ENCODE results near the gene RNLS.

RNLS gene

DNA sequence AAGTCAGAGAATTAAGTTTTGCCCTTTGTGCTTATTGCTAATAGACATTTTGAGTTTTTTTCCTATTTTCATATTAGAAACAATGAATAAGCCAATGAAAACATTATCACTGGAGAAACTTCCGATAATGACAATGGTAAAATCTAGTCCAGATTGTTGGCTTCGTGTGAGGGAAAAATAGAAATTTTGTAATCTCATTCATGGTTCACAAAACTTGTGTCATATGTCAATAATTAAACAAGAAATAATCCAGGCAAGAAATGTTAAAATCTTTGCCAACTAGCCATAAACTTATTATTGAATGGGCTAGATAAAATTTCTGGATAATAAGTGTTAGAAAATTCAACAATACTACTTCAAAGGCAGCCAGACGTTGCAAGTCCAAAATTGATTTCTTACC, 36.6 kb downstream of the RNLS start:
- no peak for DNase-seq

DNA sequence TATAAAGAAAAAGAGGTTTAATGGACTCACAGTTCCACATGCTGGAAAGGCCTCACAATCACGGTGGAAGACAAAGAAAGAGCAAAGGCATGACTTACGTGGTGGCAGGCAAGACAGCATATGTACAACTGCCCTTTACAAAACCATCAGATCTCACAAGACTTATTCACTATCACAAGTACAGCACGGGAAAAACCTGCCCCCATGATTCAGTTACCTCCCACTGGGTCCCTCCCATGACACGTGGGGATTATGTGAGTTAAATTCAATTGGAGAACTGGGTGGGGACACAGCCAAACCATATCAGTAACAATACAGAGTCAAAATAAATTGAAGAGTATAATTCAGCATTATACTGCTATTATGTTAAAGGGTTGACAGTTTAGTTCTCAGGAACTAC, 37.8 kb downstream of the RNLS start:
- no peak for DNase-seq

DNA sequence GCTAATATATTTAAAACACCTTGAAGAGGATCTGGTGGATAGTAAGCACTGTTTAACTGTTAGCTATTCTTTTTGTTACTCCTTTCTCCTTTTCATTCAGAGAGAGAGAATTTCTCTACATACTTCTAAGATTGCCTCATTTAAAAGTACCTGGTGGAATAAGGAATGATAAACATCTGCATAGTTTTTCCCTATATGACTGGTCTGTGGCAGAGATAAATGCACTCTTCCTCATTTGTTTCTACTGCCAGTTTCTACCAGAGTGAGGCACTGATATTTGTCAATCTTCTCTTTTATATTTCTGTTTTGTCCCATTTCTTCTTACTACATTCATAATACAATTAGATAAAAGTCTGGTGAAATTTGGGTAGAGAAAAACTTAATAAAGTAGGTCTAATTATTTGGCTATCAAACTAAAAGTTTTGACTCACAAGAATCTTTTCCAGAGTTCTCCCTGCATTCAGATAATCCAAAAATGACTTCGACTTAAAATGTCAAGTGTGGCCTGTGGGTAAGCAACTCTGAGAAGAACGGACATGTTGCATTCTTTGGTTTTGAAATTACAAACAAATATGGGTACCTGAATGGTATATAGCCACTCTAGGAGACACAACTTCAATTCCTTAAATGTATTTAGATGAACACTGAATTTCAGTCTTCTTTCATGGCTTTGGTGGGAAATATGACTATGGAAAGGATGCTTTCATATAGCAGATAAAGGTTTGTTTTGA, 38.8 kb downstream of the RNLS start:
- DNase-seq: no peak

DNA sequence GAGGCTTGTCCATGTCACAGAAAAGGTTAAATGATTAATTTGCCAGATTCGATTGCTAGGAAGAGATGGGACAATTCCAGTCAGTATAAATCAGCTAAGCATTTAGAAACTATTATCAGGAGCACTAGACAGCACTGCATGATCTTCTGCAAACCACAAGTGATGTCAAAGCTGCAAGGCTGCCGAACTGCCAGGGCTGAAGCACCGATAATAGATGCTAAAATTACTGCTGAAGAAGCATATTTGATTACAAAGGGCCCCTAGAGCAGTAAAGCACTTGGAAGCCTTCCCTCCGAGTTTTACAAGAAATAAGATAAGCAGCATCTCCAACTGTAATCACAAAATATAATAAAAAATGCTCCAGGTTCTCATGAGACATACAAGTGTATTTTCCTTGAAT, 40.6 kb downstream of the RNLS start:
- DNase-seq: no peak

DNA sequence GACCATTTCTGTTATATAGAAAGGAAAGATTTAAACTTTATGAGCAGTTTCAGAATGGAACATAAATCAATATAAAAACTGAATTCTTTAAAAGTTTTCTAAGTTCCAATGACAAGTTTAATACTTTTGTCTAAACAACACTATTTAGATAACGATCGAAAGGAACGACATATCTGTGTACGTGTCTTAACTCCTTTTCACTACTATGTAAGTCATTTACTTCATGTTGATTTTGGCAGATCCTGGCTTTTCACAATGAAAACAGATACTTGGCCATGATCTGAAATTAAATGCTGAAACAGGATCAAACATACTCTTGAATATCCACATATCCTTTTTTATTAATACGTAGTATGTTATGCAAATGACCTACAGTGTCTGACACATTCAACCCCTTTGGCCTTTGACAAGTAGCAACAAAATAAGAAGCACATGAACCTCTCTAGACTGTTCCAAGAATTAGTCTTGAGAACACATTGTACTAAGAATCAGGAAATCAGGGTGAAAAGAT, 41.9 kb downstream of the RNLS start:
- DNase-seq: no peak

DNA sequence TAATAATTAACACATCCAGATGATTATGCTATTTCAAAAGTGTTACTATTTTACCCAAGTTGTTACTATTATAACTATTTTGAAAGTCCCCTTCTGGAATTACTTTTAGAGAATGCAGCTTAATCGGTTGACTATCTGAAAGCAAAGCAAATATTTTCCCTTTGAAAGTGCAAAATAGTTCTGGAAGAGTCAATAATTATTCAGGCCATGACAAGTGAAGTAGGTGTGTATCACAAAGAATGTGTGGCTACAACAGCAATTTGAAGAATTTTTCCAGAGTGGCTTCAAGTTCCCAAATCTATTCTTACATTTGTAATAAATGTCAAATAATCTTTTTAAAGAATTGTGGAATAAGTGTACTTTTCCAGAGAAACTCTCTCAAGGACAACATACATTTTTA, 42.8 kb downstream of the RNLS start:
- DNase-seq: no peak

DNA sequence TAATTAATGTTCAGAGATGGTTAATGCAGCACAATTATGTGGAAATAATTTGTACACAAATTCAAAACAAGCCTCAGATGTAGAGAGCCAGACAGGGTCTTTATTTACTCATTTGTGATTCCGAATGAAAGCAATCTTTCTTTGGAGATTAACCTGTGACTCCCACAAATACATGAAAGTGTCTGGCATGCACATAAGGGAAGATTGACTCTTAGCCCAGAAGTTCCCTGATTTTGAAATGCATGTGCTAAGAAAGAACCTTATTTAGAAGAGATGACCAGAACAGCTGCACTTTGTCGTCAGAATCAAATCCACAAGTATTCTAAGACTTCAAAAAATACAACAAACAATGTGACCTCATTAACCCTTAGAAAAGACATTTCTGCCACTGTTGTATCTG, 45.1 kb downstream of the RNLS start:
- DNase-seq: no peak

DNA sequence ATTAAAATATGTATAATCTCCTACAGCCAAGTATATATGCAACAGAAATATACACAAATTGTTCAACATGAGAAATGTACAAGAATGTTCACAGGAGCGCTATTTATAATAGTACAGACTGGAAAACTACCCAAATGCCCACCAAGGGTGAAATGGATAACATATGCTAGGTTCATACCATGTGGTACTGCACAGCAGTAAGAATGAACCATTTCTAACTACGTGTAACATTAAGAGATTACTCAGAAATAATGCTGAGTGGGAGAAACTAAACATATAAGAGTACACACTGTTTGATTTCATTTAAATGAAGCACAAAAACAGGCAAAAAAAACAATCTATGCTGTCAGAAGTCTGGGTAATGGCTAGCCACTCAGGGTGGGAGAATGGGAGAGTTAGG, 45.8 kb downstream of the RNLS start:
- no peak for DNase-seq

DNA sequence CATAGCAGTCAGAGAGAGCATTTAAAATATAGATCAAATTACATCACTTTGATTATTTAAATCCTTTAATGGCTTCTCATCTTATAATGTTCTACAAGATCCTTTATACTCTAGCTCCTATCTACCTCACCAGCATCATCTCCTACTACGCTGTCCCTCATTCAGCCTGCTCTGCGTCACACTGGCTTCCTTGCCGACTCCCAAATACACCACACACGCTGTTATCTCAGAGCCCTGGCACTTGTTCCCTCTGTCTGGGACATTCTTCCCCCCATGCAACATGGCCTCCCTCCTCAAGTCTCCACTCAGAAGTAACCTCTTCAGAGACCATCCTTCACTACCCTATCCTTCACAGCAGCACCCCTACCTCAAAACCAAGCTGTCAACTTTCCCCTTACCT, 46.7 kb downstream of the RNLS start:
- DNase-seq: no peak

DNA sequence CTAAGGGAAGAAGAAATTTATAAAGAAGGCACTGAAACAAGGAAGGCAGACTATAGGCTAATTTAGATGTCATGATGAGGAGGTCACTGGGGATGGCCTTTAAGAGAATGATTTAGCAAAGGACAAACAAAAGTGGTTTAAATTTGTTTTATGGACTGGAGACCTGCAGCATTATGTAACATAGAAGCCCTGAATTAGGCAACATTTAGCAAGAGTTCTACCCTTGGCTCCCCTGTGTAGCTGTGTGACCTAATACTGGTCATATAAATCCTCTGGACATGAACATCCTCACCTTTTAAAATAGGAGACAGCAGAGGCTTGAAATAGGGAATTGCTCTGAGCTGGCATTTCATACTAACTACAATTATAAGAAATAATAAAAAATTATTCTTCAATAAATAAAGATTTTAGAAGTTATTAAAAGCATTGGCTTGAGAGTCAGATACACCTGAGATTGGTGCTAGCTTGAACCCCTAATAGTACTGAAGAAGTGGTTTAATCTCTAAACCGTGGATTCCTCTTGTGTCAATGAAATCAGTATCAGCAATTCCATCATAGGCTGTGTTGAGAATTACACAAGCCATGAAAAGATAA, 48.9 kb downstream of the RNLS start:
- DNase-seq: no peak

DNA sequence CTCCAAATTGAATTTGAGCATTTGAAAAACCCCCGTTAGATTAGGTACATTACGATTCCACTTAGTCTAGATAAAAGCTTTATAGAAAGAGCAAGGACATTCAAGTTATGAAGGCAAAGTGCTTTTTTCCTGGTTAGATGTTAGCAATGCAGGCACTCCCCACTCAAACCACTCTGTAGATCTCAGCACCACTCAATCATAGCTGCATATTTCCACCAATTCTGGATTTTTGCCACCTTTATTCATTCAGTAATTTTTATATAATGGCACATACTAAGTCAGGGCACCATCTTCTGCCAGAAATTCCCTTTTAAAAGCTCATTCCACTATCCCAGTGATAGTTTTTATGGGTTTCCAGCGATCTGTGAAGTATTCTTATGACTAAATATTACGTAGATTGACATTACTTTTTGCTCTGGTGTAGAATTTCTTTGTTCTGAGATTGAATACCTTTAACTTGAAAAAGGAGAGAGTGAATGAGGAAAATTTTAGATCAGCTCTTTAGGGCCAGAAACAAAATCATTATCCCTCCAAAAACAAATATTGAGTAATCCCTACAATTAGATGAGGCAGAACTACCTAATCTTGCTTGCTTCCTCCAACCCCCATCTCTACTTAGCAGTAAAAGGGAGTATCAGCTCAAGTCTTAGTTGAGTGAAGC, 51.6 kb downstream of the RNLS start:
- DNase-seq: no peak

DNA sequence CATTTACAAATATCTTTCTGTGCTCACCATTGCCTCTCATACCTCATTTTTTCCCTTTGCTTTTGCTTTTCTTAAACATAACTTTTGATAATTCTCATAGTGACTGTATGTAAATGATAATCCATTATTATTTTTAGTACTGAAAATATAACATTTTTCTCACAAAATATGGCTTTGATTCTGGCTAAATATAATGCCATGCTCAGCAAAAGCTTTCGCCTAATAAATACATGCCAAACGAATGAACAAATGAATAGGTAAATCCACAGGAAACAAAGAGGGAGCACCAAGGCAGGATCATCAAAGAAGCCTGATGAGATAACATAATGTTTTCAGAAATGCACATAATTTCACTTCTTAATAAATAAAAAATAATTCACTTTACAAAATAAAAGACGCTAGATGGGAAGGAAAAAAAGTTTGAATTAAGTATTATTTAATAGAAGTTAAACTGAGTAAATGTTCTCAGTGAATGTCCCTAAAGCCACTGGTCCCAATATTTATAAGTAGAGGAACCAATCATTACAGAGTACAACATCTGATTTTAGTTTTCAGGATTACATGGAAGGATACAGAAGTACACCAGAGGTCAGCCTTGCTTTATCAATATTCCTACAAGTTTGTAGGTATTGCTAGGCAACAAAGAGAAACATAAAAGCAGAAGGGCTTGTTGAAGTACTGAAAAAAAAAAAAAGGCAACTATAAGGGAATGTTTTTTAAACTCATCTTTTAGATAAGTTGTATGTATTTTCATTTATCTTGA, 52.3 kb downstream of the RNLS start:
- no peak for DNase-seq

DNA sequence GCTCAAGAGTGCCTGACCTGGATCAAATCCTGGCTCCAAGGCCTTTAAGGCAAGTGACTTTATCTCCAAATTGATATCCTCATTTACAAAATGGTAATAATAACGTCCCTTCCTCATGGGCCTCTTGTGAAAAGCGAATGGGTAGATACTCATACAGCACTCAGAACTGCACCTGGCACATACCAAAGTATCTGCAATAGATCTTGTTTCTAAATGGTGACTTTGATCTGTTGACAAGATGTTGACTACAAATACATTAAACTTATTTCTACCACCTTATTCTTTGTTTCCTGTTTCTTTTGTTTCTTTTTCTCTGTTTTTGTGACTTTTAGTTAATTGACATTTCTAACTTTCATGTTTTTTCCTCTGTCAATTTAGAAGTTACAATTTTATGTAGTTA, 53.0 kb downstream of the RNLS start:
- no peak for DNase-seq

DNA sequence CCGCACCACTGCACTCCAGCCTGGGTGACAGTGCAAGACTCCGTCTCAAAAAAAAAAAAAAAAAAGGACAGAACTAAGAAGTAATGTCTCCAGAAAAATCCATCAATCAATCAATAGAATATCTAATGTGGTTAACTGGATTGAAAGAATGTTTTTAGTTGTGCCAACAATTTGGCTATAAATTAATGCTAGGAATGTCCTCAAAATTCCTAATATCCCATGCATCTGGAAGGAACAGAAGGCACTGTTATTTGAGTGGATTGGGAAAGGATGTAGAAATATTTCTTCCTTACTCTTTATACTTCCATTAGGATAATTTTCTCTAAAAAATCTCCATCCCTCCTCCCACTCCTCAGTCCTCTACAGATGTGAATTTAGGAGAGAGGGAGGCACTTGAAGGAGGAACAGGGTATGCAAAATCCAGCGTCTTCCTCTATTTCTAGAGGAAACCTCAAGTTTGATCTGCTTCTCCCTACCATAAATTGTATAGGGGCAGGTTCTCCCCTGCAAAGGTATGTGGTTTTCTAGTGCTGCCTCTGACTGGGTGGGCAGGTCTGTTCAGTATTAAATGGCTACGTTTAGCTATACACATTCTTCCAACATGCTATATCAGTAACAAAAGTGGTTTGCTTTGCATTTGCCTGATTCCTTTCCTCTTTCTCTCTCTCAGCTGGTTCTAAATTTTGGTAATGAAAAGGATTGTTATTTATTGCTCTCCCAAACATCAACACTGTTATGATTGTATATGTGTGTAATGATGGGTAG, 54.1 kb downstream of the RNLS start:
- DNase-seq: no peak

DNA sequence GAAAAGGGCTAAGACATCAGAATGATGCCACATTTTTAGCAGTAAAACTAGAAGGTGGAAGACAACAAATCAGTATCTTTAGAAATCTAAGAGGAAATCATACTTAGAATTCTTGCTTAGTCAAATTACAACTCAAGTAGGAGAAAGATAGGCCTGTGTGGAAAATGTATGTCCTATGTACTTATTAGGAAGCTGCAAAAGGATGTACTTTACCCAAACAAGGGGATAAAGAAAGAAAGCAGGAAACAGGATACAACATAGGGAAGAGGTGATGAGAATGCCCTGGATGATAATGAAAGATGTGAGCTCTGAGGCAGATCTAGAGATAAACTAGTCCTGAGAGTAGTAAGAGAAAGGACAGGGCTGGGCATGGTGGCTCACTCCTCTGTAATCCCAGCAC, 54.9 kb downstream of the RNLS start:
- DNase-seq: no peak

DNA sequence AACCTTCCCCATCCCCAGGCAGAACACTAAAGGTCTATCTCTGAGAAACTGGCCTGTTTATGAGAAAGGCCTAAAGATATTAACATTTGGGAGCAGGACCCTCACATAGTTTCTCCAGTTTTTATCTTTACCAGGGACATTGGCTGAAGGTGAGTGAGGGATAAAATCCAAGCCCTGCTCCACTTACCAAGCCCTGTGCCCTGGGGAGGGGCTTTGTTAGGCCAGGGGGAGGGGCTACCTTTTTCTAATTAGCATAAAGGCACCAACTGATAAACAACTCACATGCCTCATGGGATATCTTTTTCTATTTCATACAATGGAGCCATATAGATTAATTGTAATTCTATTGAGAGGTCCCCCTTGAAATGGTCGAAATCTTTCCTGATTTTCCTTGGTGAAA, 55.9 kb downstream of the RNLS start:
- no peak for DNase-seq

DNA sequence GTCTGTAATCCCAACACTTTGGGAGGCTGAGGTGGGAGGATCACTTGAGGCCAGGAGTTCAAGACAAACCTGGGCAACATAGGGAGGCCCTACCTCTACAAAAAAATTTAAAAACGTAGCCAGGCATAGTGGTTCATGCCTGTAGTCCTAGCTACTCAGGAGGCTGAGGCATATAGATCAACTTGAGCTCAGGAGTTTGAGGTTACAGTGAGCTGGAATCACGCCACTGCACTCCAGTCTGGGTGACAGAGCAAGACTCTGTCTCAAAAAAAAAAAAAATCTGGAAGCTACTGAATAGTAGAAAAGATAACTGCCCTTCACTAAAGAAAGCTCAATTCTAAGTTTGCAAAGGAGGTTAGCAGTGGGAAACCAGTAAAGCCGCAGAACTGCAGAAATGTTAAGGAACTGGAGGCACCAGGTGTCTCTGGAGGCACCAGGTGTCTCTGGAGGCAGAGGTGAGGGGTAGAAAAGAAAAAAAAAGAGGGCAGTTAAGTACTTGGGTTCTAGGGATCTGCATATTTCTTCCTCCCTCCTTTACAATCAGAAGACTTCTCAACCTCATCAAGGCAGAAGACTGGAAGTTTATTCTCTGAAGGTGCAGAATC, 56.5 kb downstream of the RNLS start:
- DNase-seq: no peak

DNA sequence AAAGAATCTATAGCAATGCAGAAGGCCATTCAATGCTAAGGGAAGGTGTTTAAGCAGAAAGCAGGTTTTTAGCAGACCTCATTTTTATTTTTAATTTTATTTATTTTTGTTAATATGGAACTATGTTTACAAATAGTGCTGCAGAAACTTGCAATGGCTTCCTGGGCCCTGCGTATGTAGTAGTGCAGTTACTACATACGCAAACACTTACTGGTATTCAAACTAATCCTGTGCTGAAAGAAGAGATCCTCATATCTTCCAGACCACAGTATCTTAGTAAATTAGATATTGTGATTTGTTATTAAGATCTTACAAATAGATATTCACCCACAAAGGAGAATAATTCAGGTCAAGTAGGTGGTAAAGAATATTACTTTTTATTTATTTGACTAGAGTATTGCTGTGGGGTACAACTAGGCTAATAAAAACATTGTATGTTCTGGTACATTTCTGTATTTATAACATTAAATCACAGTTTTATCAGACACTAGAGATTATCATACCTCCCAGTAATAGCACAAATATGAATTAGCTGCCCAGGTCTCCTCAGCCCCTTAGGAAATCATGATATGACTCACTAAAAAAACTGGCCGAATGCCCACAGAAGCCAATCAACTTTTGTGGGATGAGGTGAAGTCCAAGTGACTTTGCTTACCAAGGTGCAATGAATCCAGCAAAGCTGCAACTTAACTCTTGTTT, 57.6 kb downstream of the RNLS start:
- DNase-seq: no peak

DNA sequence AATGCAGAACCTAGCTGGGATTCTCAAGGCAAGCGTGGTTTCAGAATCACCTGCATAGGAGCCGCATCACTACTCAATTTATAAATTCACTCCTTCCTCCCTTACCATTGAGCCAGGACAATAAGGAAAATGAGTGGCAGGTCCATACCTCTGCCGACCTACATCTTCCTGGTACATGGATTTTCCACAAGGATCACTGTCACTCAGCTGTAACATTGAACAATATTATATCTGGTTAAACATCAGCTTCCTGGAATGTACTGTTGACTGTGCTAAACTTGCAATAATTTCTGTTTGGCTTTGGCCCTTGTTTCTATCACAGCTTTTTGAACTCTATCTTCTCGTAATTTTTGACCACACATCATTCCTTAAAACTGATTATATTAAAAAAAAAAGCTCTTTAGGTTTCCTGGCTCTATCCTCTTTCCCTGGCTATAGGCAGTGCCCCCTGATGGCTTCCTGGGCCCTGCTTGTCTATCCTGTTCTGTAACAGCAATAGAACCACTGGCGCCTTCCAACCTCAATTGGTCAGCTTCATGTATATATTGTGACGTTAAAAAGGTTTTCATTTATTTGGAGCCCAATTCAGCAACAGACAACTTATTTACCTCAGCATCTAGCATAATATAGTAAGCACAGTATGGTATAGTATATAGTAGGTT, 59.2 kb downstream of the RNLS start:
- DNase-seq: no peak

DNA sequence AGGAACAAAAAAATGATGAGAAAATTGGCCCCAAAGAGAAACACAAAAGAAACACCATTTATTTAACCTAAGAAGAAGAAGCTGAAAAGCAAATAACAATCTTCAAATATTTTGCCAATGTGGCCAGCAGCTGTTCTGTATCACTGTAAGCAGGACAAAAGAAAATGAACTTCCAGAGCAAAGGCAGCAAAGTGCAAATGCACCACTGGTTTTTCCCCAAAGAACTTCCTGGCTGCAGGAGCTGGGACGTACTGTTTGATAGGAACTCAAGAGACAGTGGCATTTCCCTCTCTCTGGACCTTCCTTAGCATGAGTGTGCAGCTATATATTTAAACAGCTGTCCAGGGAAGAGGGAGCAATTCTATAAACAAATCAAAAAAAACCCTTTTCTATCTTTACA, 60.4 kb downstream of the RNLS start:
- DNase-seq: no peak

DNA sequence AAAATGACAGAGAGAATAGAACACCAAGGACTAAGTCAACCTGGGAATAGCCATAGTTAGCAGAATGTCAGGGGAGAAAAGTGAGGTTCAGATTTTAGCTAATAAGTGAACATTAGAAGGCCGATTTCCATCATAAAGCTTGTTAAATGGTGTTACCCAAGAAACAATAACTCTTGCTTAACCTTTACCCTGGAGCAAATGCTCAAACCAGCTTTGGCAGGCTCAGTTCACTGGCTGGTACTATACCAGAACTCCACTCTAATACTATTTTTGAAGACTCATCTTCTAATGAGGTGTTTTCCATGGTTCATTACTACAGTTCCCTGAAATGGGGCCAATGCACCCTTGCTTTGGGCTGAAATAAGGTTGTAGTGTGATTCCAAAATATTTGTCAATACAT, 61.3 kb downstream of the RNLS start:
- DNase-seq: no peak
